GOT3 (cell line): Measurements from ENCODE around the gene SIAH2.

Source experiments
- DNase-seq: peaks from one replicate; lab custom pipeline; 2025; ENCODE audit warnings: mixed read lengths; lab: John Stamatoyannopoulos, UW

Gene SIAH2

DNA sequence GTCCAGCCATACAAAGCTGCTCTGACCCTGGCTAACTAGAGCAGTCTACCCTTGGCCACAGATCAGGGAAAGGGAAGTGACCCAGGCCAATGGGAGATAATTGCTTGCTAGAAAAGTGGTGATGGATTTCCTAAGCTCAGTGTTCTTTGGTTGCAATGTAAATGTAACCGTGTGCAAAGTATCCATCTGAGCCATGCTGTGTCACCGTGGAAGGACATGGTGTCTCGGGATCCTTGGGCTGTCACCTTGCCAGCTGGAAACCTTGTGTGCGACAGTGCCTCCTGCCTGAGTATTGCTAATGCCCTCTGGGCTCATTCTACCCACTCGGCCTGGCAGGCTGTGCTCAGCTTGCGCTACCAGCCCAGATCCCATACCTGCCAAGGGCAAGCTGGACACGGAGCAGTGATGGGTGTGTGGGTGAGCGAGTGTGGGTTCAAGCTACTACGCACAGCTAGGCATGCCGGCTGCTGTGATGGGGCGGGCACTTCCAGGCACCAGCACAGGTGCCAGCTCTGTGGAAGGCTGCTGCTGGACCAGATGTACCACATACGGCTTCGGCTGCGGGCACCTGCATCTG is 10.7 kb upstream of the SIAH2 start:
- DNase-seq, result no peak

DNA sequence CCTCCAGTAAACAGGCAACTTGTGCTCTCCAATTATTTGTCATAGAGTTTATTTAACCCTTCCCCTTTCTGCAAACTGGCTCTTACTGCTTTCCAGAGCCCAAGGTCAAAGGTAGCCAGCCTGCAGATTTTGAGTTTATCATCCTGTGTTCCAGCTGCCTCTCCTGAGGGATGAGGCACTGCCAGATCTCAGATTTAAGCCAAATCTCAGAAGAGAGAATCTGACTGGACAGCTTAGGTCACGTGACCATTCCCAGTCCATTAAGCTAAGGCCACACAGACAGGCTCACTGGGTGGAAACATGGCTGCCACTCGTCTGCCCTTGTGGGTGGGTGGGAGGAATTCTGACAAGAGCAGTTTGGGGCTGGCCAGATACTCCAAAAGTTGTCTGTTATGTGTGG is 8.6 kb upstream of the SIAH2 start:
- DNase-seq, result no peak

DNA sequence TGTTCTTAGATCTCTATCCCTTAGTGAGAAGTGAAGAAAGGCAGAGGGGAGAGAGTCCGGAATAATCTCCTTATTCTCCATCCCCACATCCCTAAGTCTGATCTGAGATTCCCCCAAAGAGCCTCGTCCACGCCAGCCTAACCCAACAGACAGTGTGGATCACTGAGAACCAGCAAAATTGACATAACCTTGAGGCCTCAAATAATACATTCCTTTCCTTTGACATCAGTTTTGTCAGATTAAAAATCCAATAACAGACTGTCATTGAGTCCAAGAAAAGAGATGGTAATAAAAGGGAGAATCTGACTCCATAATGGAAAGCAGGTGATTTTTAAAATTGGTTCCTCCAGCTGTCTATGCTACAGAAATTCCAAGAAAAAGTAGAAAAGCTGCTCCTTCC is 7.7 kb upstream of the SIAH2 start:
- DNase-seq, result no peak

DNA sequence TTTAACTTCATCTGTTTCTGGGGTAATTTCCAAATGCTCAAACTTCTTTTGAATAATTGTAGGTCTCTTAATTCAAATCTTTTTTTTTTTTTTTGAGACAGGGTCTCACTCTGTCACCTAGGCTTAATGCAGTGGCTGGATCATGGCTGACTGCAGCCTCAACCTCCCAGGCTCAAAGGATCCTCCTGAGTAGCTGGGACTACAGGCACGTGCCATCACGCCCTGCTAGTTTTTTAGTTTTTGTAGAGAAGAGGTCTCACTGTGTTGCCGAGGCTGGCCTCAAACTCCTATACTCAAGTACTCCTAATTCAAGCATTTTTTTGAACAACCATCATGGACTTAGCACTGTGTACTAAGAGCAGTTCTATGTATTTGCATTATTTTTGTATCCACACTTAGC is 3.8 kb upstream of the SIAH2 start:
- DNase-seq, result no peak

DNA sequence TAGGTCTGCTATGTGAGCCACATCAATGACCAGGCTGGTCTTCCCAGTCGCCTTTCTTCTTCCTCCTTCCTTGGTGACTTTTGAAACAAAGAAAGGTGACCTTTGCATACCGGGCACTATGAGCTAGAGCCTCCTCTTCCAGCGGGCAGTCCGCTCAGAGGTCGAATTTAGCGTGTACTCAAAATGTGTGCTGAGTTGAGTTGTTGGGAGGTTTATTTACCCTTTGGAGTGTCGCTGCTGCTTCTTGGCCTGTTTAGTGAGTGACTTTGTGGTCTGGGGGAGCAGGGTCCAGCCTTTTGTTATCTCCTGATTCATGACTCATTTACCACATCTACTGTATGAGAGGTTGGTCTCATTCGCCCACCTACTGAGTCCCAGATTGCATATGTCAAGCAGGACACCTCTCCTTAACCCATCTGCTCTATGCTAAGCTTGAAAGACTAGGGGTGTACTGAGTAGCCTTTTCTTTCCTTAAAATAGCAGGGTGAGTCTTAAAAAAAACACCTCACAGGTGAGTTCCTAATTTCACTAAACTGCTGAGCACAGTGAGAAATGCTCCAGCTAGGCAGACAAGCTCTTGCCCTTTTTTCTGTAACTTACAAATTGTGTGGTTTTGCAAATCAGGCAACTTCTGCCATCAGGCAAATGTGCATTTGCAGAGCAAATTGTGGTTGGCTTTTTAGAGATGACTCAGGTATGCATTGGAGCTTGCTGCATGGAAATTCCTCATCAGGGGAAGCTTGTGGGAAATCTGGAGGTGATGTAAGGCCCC is 3.2 kb upstream of the SIAH2 start:
- no peak for DNase-seq

DNA sequence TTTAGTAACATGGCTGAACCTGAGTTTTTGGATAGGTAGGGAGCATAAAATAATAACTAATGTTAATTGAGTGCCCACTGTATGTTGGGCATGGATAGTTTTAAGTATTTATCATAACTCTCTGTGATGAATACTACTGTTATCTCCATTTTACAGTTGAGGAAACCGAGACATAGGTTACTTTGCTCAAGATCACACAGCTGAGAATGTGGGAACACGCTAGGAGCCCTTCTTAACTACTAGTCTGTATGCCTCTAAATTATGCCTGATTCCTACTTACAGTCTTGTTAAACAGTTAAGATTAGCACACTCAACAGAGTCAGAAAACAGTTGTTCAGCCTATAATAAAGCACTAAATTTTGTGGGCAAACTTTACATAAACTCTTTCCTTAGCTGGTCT is 2.0 kb upstream of the SIAH2 start:
- no peak for DNase-seq

DNA sequence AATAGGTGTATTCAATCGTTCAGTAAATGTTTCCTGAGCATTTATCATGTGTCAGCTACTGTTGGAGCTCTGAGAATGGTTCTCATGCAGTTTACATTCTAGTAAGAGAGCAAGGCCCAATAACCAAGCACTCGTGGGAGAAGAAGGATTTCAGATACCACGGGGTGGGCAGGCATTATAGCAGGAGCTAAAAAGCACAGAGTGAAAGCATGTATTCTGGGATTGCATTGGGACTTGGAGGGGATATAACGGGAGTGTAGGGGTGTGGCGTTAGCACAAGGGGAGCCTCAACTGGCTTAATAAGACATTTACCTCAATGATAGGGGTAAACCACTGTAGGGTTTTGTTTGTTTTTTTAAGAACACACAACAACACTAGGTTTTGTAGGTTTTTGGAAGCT is 1.6 kb upstream of the SIAH2 start:
- DNase-seq, result no peak

DNA sequence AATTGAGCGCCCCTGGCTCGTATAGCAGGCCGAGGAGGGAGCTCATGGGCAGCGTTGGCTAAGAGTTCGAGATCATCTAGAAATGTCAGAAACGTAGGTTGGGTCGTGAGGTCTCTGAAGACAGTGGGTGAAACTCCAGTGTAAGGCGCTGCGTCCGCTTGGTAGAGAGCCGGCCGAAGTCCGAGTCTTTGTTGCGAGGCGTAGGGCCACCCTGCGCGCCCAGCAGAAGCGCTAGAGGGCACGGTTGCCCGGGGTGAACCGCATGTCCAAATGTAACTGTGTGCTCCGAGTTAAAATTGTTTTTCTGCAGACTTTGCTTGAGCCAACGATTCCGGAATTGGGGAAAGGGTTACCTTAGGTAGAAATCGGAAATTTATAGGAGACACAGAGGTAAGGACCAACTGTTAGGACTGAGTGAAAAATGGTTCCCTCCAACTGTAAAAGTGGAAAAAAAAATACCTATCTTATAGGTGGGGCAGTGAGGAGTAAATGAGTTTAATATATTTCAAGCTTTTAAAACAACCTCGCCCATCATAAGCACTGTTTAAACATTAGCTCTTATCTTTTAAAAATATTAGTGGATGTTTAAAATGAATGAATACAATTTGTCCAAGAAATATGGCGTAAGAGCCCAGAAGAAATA is 993 bp upstream of the SIAH2 start:
- peak; percentile 61 for DNase-seq

DNA sequence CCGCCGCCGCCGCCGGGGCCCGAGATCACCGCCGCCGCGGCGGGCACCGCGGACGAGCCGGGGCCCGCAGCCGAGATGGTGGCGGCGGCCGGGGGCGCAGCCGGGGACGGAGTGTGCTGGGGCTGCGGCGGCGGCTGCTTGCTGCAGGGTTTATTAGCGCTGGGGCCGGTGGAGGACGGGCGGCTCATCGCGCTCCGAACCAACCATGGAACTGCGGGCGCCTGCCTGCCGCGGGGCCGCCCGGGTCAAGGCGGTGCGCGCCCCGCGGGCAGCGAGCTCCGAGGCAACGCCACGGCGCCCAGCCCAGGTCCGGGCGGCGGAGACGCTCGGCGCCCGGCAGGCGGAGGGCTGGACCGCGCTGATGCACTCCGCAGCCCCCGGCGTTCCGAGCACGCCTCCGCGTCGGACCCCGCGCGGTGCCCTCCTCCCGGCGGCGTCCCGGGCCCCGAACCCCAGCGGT is 277 bp downstream of the SIAH2 start:
- no peak for DNase-seq

DNA sequence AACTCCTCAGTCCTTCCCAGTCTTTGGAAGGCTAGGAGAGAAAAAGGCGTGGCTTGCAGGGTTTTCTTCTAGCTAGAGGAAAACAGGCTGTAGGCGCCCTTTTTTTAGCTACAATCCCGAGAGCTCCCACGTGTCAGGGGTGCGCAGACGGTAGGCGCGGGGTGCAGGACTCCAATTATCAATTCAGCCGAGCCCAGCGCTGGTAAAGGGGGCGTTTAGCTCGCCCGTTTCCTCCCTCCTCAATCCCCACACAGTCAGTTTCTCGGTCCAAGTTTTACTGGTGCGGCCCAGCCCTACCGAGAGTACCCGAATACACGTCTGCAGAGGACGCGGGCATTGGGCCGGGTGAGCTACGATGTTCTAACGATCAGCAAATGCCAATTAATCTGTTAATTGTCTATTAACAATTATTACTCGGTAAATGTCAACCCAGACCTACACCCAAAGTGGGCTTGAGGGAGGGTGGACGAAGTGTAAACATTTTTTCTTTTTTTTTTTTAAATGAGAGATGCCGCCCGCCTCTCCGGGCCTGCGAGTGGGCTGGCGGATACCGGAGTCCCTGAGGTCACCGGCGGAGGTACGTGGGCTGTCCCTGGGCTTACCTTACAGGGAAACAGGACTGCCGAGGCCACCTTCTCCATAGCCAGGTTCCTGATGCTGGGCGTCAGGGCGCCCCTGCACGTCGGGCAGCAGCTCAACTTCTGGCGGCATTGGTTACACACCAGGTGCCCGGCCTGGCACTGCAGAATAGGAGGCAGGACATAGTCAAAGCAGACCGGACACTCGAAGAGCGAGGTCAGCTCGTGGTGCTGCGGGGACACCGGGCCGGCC is 923 bp downstream of the SIAH2 start:
- DNase-seq, result no peak

DNA sequence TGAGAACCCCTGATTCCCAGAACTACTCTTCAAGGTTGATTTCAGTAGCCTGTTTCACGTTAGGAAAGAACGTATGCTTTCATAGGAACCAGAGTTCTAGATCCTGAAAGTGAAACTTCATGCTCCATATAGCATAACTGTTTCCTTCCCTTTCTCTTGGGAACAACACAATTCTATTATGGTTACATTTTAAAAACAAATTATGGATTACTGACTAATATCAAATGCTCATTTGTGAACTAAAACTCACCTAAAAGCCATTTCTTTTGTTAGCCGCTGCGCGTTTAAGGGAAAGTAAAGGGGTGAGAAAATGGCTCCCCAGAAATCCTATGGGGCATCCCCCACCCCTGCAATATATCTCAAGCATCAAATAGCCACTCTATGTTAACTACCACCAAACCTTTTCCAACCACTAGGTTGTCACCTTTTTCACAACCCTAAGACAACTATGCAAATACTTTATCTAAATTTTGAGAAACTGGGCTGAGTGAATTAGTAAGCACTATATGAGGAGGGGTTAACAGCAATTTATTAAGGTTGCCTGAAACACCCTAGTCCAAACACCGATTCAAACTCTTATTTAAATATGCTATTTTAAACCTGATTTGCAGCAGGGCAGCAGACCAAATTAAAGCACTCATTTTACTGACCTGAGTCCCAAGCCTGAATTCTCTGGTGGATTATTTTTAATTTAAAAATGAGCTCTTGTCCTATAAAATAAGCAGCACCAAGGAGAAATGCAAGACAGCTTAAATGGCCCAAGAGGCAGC is 2.4 kb downstream of the SIAH2 start:
- no peak for DNase-seq

DNA sequence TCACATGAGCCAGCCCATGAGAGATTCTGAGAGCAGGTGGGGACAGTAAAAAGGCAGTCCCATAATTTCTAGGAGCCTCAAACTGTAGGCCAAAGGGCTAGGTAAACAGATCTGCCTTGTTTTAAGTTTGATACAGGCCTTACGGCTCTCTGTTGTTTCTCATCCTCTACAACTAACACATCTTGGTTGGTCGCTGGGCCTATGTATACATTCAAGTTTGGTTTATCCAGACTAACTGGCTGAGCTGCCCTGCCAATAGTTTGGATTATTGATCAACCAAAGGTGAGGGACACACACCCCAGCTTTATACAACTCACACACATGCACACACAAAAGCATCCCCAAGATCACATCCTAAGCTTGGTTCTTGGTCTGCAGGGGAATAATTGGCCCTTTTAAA is 3.0 kb downstream of the SIAH2 start:
- no peak for DNase-seq

DNA sequence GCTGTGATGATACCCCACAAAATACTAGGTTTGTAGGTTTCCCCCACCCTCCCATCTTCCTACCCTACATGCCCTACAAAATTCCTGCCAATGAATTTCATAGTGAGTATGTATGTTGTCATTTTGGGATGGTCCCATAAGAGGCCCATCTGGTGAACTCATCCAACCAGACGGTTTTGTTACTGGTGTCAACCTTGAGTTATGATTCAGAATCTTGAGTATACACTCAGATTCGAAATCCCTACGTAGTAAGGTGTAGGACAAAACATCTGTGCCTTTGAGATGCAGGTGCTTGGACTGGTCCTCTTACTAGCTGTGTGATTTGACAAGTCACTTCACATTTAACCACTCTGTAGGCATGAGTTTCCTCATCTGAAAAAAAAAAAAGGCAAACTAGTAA is 3.6 kb downstream of the SIAH2 start:
- no peak for DNase-seq

DNA sequence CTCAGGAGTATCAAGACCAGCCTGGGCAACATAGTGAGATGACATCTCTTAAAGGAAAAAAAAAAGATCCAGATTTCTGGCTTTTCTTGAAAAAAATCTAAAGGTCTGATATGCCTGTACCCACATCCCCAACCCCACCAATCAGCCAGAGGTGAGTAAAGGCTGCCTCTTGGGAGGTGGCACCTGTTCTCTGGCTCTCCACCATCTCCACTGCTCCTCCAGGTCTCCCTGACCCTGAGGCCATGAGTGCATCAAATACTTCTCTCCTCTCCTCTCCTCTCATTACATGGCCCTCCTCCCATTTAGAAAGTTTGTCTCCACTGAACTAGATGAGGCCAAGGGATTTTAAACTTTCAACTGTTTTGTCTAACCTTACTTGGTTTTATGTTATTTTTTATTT is 5.2 kb downstream of the SIAH2 start:
- no peak for DNase-seq

DNA sequence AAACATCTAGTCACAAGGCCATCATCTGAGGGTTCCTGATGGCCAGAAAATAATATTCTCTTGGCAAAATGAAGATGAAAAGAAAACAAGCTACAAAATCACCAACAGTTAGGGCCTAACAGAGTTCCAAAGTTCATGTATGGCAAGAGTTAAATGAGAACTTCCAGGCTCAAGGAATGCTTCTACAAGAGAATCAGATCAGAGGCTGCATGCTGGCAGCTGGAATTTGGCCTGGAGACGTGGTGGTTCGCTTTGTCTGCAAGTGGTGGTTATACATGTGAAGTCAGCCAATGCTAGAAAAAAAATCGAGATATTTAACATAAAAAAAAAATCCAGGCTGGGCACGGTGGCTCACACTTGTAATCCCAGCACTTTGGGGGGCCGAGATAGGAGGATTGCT is 5.6 kb downstream of the SIAH2 start:
- DNase-seq, result no peak

DNA sequence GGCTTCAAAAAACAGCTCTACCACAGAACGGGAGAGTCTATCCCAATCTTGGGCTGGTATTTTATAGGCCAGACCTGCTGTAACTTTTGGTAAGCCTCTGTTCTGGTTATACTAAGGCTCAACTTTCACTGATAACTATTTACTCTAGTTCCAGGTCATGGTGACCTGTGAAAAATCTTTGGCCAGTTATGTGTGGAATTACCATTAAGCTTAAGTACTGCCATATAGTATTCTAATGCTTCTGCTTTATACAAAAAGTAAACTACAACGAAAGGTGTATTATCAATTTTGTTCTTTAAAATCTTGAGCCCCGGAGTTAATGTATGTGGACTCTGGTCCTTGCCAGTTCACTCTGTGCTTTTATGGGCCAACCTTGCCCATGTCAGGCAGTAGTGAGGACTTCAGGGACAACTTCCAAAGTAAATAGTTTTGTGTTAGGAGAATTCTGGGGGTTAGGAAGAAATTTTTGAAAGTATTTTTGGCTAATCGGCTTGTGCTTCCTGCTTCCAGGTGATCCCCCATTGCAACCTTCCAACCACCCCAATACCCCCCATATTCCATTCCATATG is 6.4 kb downstream of the SIAH2 start:
- no peak for DNase-seq

DNA sequence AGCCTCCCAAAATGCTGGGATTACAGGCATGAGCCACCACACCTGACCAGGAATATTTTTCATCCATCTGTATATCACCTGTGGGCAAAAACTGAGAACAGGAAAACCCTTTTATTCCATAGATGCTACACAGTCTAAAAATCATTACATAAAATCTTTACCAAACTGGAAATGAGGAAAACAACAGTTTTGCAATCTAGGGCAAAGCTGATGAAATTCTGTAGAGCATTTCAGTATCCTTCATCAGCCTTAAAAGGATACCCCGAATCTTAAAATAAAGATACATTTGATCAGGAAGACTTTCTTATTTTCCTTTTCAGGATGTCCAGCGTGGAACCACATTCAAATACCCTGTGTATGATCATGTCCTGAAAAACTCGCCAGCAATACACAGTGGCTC is 7.1 kb downstream of the SIAH2 start:
- no peak for DNase-seq

DNA sequence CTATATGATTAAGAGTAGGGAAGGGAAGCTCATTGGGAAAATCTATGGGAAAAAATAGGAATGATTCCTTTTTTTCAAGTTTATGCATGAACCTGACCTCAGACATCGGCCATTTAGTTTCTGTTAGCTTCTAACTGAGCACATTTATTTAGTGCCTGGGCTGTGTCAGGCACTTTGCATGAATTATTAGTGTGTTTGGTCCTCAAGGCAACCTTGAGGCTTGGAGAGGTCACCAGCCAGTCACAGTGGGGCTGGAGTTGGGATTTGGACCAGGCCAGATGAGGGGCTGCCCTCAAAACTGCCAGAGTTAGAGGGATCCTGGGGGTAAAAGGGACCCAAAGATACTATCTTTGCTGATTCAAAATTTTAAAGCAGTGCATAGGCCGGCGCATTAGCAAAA is 8.1 kb downstream of the SIAH2 start:
- DNase-seq, result no peak

DNA sequence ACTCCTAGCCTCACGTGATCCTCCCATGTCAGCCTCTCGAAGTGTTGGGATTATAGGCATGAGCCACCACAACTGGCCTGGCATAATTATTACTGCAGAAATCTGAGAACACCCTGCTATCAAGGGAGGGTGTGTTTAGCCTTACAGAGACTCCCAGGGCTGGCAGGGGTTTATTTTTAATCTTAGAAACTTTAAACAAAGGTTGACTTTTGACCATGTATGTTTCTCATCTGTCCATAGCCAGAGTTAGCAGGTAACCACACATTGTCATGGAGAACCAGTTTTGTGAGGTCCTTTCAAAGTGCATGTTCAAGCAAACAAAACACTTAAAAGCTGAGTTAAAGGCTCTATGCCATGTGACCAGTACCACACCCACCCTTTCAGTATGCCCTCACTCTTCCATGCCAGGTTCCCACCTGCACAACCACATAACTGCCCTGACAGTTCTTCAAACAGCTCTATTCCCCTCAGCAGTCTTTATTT is 11.1 kb downstream of the SIAH2 start:
- DNase-seq, result no peak

DNA sequence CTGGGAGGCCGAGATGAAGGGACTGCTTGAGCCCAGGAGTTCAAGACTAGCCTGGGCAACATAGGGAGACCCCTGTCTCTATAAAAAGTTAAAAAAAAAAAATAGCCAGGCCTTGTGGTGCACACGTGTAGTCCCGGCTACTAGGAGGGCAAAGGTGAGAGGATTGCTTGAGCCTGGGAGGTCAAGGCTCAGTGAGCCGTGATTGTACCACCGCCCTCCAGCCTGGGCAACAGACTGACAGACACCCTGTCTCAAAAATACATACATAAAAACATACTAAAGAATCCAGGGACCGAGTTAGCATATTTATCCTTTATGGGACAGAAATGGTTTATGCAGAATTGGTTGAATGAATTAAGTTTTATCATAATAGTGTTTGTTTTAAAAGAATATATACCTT is 13.7 kb downstream of the SIAH2 start:
- DNase-seq, result no peak

DNA sequence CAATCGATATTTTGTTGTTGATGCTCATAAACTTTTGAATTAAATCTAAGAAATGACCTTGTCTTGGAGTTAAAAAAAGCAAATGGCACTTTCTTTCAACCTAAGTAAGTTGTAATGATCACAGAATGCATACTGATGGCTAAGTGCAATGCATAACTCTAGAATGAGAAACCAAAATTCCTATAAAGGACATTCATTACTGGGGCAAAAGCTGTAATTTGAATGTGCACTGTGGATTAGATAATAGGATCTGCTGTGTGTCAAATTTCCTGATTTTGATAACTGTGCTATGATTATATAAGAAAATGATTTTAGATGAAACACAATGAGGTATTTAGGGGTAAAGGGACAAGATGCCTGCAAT is 14.3 kb downstream of the SIAH2 start:
- no peak for DNase-seq
